Osteoblast (primary cell): Measurements from ENCODE around the gene OCSTAMP. TPM values are rescaled to one million over a fixed set of nuclear protein-coding genes. Genes with fewer than 3 reads are reported as not detected.

Experiments used
- DNase-seq: peaks from one replicate; pipeline ENCODE4 v3.0.0; 2011; ENCODE audit warnings: low spot score, mixed read lengths; ENCODE audit not compliant: insufficient read length; ENCODE audit errors: missing footprints
- H2AFZ ChIP-seq: 2 replicates; pipeline ENCODE4 v1.6.0; 2011; ENCODE audit warnings: mild to moderate bottlenecking, low read length
- H3K27ac ChIP-seq: 2 replicates; pipeline ENCODE4 v1.5.1; 2011; ENCODE audit warnings: mild to moderate bottlenecking, low read depth, low read length, moderate library complexity
- H3K27me3 ChIP-seq: 2 replicates; pipeline ENCODE4 v1.6.0; 2012; ENCODE audit warnings: mild to moderate bottlenecking, control low read depth, inconsistent platforms, low read length, moderate library complexity; ENCODE audit not compliant: insufficient read depth
- H3K36me3 ChIP-seq: 2 replicates; pipeline ENCODE4 v1.5.1; 2011; ENCODE audit warnings: mild to moderate bottlenecking, low read length, control low read depth, moderate library complexity; ENCODE audit not compliant: insufficient read depth
- H3K4me1 ChIP-seq: 2 replicates; pipeline ENCODE4 v1.5.1; 2011; ENCODE audit warnings: mild to moderate bottlenecking, low read length, control low read depth, moderate library complexity; ENCODE audit not compliant: insufficient read depth
- H3K4me2 ChIP-seq: 2 replicates; pipeline ENCODE4 v1.6.0; 2011; ENCODE audit warnings: mild to moderate bottlenecking, low read length; ENCODE audit not compliant: insufficient read depth
- H3K4me3 ChIP-seq: fragments of 200-600 bp; sonication (generic); 3 replicates; pipeline ENCODE4 v1.5.1; 2012; ENCODE audit warnings: mild to moderate bottlenecking, low read length, inconsistent platforms; ENCODE audit not compliant: insufficient read depth
- H3K79me2 ChIP-seq: 2 replicates; pipeline ENCODE4 v1.6.0; 2012; ENCODE audit warnings: mild to moderate bottlenecking, low read length, control low read depth, inconsistent platforms; ENCODE audit not compliant: insufficient read depth
- H3K9me3 ChIP-seq: 2 replicates; pipeline ENCODE4 v1.5.1; 2011; ENCODE audit warnings: low read depth, low read length, control low read depth
- H4K20me1 ChIP-seq: 2 replicates; pipeline ENCODE4 v1.6.0; 2012; ENCODE audit warnings: mild to moderate bottlenecking, low read length, control low read depth; ENCODE audit not compliant: insufficient read depth
- total RNA-seq: library from RNA; depleted of rRNA; stranded (reverse); fragments of >200 nt; gene quantifications from 2 replicates; pipeline ENCODE4 v1.2.3, GENCODE V29; 2012
- TF ChIP-seq, protein P1 (sequence below): IDR thresholded peaks from 2 replicates; pipeline ENCODE4 v1.5.1; 2011; ENCODE audit warnings: mild to moderate bottlenecking, low read depth, low read length, moderate library complexity; ENCODE audit errors: extremely low read depth

OCSTAMP gene
- total RNA-seq, 1 donor, result not detected

DNA sequence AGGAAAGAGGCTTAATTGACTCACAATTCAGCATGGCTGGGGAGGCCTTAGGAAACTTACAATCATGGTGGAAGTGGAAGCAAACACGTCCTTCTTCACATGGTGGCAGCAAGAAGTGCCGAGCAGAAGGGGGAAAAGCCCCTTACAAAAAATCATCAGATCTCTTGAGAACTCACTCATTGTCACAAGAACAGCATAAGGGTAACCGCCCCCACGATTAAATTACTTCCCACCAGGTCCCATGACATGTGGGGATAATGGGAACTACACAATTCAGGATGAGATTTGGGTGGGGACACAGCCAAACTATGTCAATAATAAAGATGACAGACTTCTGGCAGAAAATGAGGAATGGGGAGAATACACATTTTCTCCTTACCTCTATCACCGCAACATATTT, 20.5 kb upstream of the OCSTAMP start:
- Histone ChIP-seq H3K9me3 (no peaks in the 10 kb centered on the region), H3K4me3 (no peak overlapping the region), H3K79me2 (no peaks in the 10 kb centered on the region), H3K36me3 (no peaks in the 10 kb centered on the region), H3K4me2 (no peak overlapping the region), H4K20me1 (no peaks in the 10 kb centered on the region), H3K4me1 (no peaks in the 10 kb centered on the region), H2AFZ (no peak overlapping the region), H3K27ac (no peak overlapping the region), H3K27me3 (peaks cover 3% of the 10 kb centered on the region)
- TF ChIP-seq, protein P1, sequence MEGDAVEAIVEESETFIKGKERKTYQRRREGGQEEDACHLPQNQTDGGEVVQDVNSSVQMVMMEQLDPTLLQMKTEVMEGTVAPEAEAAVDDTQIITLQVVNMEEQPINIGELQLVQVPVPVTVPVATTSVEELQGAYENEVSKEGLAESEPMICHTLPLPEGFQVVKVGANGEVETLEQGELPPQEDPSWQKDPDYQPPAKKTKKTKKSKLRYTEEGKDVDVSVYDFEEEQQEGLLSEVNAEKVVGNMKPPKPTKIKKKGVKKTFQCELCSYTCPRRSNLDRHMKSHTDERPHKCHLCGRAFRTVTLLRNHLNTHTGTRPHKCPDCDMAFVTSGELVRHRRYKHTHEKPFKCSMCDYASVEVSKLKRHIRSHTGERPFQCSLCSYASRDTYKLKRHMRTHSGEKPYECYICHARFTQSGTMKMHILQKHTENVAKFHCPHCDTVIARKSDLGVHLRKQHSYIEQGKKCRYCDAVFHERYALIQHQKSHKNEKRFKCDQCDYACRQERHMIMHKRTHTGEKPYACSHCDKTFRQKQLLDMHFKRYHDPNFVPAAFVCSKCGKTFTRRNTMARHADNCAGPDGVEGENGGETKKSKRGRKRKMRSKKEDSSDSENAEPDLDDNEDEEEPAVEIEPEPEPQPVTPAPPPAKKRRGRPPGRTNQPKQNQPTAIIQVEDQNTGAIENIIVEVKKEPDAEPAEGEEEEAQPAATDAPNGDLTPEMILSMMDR, result no peak
- no peak for DNase-seq

DNA sequence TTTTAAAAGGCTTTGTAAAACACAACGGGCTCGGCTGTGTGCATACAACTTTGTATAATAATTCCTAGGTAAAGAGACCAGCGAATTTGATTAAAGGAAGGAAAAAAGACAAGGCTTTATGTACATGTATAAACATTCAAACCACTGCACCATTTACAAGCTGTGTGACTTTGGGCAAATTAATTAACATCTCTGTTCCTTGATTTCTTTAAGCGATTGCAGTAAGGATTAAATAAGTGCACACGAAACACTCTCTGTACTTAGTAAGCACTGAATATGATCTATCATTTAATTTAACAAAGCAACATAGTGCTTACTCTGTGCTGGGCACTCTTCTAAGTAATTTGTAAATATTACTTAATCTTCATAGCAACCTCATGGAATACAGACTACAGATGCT, 19.5 kb upstream of the OCSTAMP start:
- no peak overlapping the region for H2AFZ ChIP-seq
- H3K27me3 ChIP-seq, result peaks cover 3% of the 10 kb centered on the region
- H3K4me1 ChIP-seq, result no peaks in the 10 kb centered on the region
- no peaks in the 10 kb centered on the region for H4K20me1 ChIP-seq
- H3K4me3 ChIP-seq, result no peak overlapping the region
- no peaks in the 10 kb centered on the region for H3K79me2 ChIP-seq
- no peaks in the 10 kb centered on the region for H3K36me3 ChIP-seq
- no peaks in the 10 kb centered on the region for H3K9me3 ChIP-seq
- no peak for DNase-seq
- TF ChIP-seq, protein P1, result no peak
- no peak overlapping the region for H3K4me2 ChIP-seq
- no peak overlapping the region for H3K27ac ChIP-seq

DNA sequence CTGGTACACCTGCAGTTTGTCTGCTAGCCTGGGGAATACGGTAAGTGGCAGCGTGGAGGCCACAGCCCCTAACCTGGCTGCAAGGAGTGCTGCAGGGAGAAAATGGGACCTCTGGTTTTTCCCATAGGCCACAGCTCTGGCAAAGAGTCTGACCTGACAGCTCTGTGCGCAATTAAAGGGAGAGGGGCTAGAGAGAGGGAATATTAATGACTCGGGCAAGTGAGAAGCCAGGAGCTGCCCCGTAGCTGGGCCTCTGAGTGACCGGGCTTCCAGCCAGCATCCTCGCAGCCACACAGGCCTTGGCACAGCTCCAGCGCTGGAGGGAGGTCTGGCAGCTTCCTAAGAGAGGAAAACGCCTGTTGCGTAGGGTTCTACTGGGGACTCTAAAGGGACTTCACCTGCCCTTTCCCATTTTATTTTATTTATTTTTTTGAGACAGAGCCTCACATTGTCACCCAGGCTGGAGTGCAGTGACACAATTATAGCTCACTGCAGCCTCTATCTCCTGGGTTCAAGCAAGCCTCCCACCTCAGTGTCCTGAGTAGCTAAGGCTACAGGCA, 18.2 kb upstream of the OCSTAMP start:
- DNase-seq, result no peak
- no peaks in the 10 kb centered on the region for H3K4me1 ChIP-seq
- no peaks in the 10 kb centered on the region for H3K79me2 ChIP-seq
- no peaks in the 10 kb centered on the region for H4K20me1 ChIP-seq
- H3K27ac ChIP-seq, result no peak overlapping the region
- TF ChIP-seq, protein P1, result no peak
- H3K9me3 ChIP-seq, result no peaks in the 10 kb centered on the region
- H3K36me3 ChIP-seq, result no peaks in the 10 kb centered on the region
- H3K4me3 ChIP-seq, result no peak overlapping the region
- no peak overlapping the region for H2AFZ ChIP-seq
- H3K27me3 ChIP-seq, result peaks cover 3% of the 10 kb centered on the region
- no peak overlapping the region for H3K4me2 ChIP-seq

DNA sequence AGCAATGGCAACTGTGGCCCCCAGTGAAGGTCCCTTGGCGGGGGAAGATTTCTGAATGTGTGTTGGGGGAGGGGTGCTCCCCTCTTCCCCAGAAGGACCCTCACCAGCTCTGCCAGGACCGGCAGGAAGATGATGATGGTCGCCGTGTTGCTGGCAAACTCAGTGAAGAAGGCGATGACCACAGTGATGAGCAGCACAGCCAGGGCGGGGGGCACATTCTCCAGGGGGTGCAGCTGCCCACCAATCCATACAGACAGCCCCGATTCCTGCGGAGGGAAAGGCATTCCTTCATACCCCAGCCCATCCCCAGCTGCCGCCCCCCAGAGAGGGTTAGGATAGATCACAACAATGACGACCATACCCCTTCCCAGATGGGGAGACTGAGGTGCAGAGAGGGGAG, 15.7 kb upstream of the OCSTAMP start:
- Histone ChIP-seq H4K20me1 (no peaks in the 10 kb centered on the region), H3K79me2 (no peaks in the 10 kb centered on the region), H3K4me2 (no peak overlapping the region), H3K27me3 (no peaks in the 10 kb centered on the region), H3K4me3 (no peak overlapping the region), H3K27ac (no peak overlapping the region), H3K9me3 (no peaks in the 10 kb centered on the region), H3K4me1 (peaks cover 3% of the 10 kb centered on the region), H2AFZ (no peak overlapping the region), H3K36me3 (no peaks in the 10 kb centered on the region)
- TF ChIP-seq, protein P1, result no peak
- no peak for DNase-seq
